Suprapubic skin (tissue), 4 donors: Measurements from ENCODE around the gene MAST4. TPM values are rescaled to one million over a fixed set of nuclear protein-coding genes. Genes with fewer than 3 reads are reported as not detected.

Experiments used
- DNase-seq, 2 donors: peaks; one replicate each; pipeline ENCODE4 v3.0.0-alpha.2; 2019; ENCODE audit warnings: low spot score in 2 of 2
- H3K27ac ChIP-seq: fragments of 200-600 bp; sonication (generic); one replicate; pipeline ENCODE4 v1.5.1; 2019
- H3K27me3 ChIP-seq: fragments of 200-600 bp; sonication (generic); one replicate; pipeline ENCODE4 v1.5.1; 2019
- H3K36me3 ChIP-seq: fragments of 200-600 bp; sonication (generic); one replicate; pipeline ENCODE4 v1.5.1; 2019
- H3K4me1 ChIP-seq: fragments of 200-600 bp; sonication (generic); one replicate; pipeline ENCODE4 v1.5.1; 2019
- H3K4me3 ChIP-seq: fragments of 200-600 bp; sonication (generic); one replicate; pipeline ENCODE4 v1.5.1; 2019; ENCODE audit warnings: mild to moderate bottlenecking
- H3K9me3 ChIP-seq: fragments of 200-600 bp; sonication (generic); one replicate; pipeline ENCODE4 v1.5.1; 2019
- EP300 ChIP-seq: sonication (generic); formaldehyde crosslinking; IDR thresholded peaks from one replicate; pipeline ENCODE4 v1.6.1; 2017; ENCODE audit warnings: antibody characterized with exemption
- POLR2A ChIP-seq, 2 donors: fragments of 450-650 bp; IDR thresholded peaks; one replicate each; pipeline ENCODE4 v1.6.1; 2017; ENCODE audit warnings: antibody characterized with exemption in 2 of 2, mild to moderate bottlenecking in 2 of 2, moderate library complexity in 2 of 2
- POLR2AphosphoS5 ChIP-seq, 3 donors: sonication (generic); formaldehyde crosslinking; IDR thresholded peaks; one replicate each; pipeline ENCODE4 v1.6.1; 2017; ENCODE audit warnings: antibody characterized with exemption in 3 of 3
- WGBS: methylation state at CpG from one replicate; pipeline ENCODE4 v1.1.5; 2018; 5-methylcytosine and 5-hydroxymethylcytosine counted together
- total RNA-seq, 4 donors: library from RNA; depleted of rRNA; stranded (reverse); fragments of >200 nt; gene quantifications; one replicate each; pipeline ENCODE4 v1.1.0, GENCODE V29; 2016
- TF ChIP-seq, protein P1 (sequence below), 2 donors: fragments of 200-600 bp in 1 of 2; fragments of 450-650 bp in 1 of 2; sonication (generic) in 1 of 2; IDR thresholded peaks; one replicate each; pipeline ENCODE4 v1.5.1; 2016 to 2019; ENCODE audit warnings: antibody characterized with exemption in 2 of 2, mild to moderate bottlenecking in 1 of 2, moderate library complexity in 1 of 2

MAST4 gene
- total RNA-seq, 4 donors from 2014 or later: 79.2 to 144 (median 98.1) TPM

DNA sequence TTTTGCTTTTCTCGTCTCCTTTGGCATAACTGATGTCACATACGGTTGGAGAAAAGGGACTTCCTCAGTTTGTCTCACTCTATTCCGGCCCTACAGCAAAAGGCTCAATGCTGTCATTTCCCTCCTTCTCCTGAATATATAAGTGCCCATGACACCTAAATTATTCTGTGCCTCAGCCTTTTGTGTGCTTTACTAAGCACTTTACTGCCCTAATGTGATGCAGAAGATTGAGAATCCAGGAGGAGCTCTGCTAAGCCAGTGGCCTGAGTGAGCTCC is 592.8 kb downstream of the MAST4 start:
- no peak overlapping the region for H3K27ac ChIP-seq
- TF ChIP-seq POLR2A (IDR thresholded peaks at IDR 0.05) (no peak), POLR2AphosphoS5 (IDR thresholded peaks at IDR 0.05) (no peak), EP300 (no peak)
- TF ChIP-seq, protein P1, sequence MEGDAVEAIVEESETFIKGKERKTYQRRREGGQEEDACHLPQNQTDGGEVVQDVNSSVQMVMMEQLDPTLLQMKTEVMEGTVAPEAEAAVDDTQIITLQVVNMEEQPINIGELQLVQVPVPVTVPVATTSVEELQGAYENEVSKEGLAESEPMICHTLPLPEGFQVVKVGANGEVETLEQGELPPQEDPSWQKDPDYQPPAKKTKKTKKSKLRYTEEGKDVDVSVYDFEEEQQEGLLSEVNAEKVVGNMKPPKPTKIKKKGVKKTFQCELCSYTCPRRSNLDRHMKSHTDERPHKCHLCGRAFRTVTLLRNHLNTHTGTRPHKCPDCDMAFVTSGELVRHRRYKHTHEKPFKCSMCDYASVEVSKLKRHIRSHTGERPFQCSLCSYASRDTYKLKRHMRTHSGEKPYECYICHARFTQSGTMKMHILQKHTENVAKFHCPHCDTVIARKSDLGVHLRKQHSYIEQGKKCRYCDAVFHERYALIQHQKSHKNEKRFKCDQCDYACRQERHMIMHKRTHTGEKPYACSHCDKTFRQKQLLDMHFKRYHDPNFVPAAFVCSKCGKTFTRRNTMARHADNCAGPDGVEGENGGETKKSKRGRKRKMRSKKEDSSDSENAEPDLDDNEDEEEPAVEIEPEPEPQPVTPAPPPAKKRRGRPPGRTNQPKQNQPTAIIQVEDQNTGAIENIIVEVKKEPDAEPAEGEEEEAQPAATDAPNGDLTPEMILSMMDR (IDR thresholded peaks at IDR 0.05): no peak
- 92% methylated on average over 3 of the region's 3 CpGs for WGBS

GRCh38 chr5:67189931-67190330 is 593.7 kb downstream of the MAST4 start:
- Histone ChIP-seq H3K27ac (no peak overlapping the region), H3K4me3 (no peak overlapping the region), H3K36me3 (no peaks in the 10 kb centered on the region), H3K27me3 (no peaks in the 10 kb centered on the region), H3K9me3 (no peaks in the 10 kb centered on the region), H3K4me1 (peaks cover 26% of the 10 kb centered on the region)
- WGBS: 100% methylated on average over 1 of the region's 1 CpG
- DNase-seq: no peak
- TF ChIP-seq, protein P1 (IDR thresholded peaks at IDR 0.05): no peak
- TF ChIP-seq POLR2A (IDR thresholded peaks at IDR 0.05) (no peak), POLR2AphosphoS5 (IDR thresholded peaks at IDR 0.05) (no peak), EP300 (no peak)

More for the DNA sequence above, 592.8 kb downstream of the MAST4 start:
- H3K27me3 ChIP-seq: no peaks in the 10 kb centered on the region
- peaks cover 26% of the 10 kb centered on the region for H3K4me1 ChIP-seq
- H3K36me3 ChIP-seq: no peaks in the 10 kb centered on the region
- no peaks in the 10 kb centered on the region for H3K9me3 ChIP-seq
- no peak overlapping the region for H3K4me3 ChIP-seq
- DNase-seq: no peak

DNA sequence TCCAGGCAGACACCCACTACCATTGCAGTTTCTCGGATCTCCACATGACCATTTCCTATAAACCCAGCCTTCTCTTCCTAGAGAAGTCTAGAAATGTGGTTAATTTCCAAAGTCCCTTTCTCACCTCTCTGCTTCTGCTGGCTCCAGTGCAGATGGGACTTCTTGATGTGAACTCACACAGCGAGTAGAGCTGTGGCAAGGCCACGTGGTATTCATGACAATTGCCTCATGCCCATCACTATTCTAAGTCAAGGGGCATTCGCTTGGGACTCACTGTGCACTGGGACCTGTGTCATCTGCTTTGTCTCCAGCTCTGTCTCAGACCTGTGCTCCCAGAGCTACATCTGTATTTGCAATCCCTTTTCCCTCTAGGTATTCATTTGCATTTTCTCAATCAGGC is 594.2 kb downstream of the MAST4 start:
- H3K9me3 ChIP-seq: no peaks in the 10 kb centered on the region
- peaks cover 26% of the 10 kb centered on the region for H3K4me1 ChIP-seq
- no peak for TF ChIP-seq POLR2A (IDR thresholded peaks at IDR 0.05)
- no peaks in the 10 kb centered on the region for H3K27me3 ChIP-seq
- 85% methylated on average over 4 of the region's 4 CpGs for WGBS
- DNase-seq: no peak
- no peak overlapping the region for H3K4me3 ChIP-seq
- no peaks in the 10 kb centered on the region for H3K36me3 ChIP-seq
- H3K27ac ChIP-seq: no peak overlapping the region

GRCh38 chr5:67190861-67191260 is 594.7 kb downstream of the MAST4 start:
- Histone ChIP-seq H3K9me3 (no peaks in the 10 kb centered on the region), H3K36me3 (no peaks in the 10 kb centered on the region), H3K27me3 (no peaks in the 10 kb centered on the region), H3K4me1 (peaks cover 26% of the 10 kb centered on the region), H3K27ac (no peak overlapping the region), H3K4me3 (no peak overlapping the region)
- TF ChIP-seq POLR2AphosphoS5 (IDR thresholded peaks at IDR 0.05): no peak
- no peak for TF ChIP-seq POLR2A (IDR thresholded peaks at IDR 0.05)
- TF ChIP-seq EP300: no peak
- TF ChIP-seq, protein P1 (IDR thresholded peaks at IDR 0.05): no peak
- 63% methylated on average over 5 of the region's 5 CpGs for WGBS
- DNase-seq: no peak

DNA sequence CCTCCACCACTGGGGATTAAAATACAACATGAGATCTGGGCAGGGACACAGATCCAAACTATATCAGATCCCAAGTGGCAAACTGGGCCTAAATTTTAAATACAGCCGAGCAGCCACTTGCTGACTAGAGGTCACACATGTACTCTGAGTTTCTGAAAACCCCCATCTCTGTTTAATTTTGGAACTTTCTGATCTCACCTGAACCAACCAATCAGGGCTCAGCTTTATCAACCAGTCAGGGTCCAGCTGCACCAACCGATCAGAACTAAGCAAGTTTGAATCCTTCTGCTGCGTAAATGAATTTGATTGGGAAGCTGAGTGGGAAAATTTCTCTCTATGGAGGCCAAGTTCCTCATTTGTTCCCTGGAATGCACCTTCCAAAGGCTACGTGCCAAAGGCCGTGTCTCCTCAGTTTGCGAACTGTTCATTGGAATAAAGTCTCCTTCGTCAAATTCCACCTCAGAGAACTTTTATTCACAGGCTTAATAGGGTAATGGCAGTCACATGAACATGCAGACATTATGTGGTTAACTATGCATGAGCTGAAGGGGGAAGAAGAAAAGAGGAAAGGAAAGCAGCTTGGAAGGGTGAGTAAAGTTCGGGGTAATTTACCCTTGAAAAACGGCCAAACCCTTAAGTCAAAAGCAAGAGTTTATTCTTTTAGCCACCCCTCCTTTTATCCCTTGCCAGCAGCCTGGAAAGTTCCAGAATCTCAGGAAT is 596.7 kb downstream of the MAST4 start:
- TF ChIP-seq, protein P1 (IDR thresholded peaks at IDR 0.05): no peak
- TF ChIP-seq EP300: no peak
- no peak for TF ChIP-seq POLR2AphosphoS5 (IDR thresholded peaks at IDR 0.05)
- TF ChIP-seq POLR2A (IDR thresholded peaks at IDR 0.05): no peak
- Histone ChIP-seq H3K4me3 (no peak overlapping the region), H3K9me3 (no peaks in the 10 kb centered on the region), H3K27ac (no peak overlapping the region), H3K4me1 (peaks cover 18% of the 10 kb centered on the region), H3K36me3 (no peaks in the 10 kb centered on the region), H3K27me3 (no peaks in the 10 kb centered on the region)
- DNase-seq: no peak
- 40% methylated on average over 9 of the region's 9 CpGs for WGBS

DNA sequence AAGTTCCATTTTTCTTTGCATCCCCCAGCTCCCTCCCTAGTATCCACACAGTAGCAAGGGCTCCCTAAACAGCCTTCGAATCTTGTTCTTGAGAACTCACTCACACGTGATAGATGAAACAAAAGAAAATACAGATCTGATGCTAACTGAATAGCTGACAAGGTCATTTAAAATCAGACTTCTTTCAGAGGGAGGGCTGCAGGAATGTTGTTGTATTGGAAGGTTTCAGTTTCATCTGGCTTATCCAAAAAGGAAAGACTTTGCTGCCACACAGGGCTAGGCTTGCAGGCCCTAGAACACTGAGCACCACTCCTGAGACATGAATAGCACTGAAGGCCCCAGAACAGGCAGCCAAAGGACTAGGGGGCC is 597.2 kb downstream of the MAST4 start:
- no peaks in the 10 kb centered on the region for H3K27me3 ChIP-seq
- H3K36me3 ChIP-seq: no peaks in the 10 kb centered on the region
- DNase-seq: no peak
- H3K4me3 ChIP-seq: no peak overlapping the region
- TF ChIP-seq EP300 (no peak), POLR2AphosphoS5 (IDR thresholded peaks at IDR 0.05) (no peak), POLR2A (IDR thresholded peaks at IDR 0.05) (no peak)
- TF ChIP-seq, protein P1 (IDR thresholded peaks at IDR 0.05): no peak
- H3K27ac ChIP-seq: no peak overlapping the region
- H3K9me3 ChIP-seq: no peaks in the 10 kb centered on the region
- H3K4me1 ChIP-seq: peaks cover 18% of the 10 kb centered on the region
- WGBS: 33% methylated on average over 2 of the region's 2 CpGs
